ENCODE results near the gene ZNF318. TPM values are rescaled to one million over a fixed set of nuclear protein-coding genes. Genes with fewer than 3 reads are reported as not detected.

The ZNF318 gene
- total and polyA plus RNA-seq, 2 donors (not counting 3 experiments of a cell fraction or from before 2014, with no cell fraction given): 7.1 to 13.6 TPM

DNA sequence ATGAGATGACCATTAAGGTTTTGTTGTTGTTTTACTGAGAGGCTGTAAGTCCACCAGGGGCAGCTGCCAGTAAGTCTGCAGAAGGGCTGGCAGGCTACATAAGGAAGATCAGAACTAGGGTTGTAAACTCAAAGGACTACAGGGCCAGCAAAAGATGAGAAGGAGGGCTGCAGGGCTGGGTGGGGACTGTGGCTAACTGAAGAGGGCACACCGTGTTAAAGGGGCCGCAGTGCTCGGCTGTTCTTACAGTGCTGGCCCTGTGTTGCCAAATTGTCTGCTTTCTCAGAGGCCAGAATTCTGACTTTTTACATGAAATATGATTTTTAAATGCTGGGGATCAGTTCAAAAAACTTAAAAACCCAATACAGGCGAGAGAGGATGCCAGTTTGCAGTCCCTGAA is 25.5 kb upstream of the ZNF318 start:
- no peak overlapping the region for H3K4me3 ChIP-seq (replicated peaks in 1 of 3; ENCODE audit: insufficient read depth in 1 of 3, low read depth in 1 of 3, low read length in 3 of 3)
- H4K20me1 ChIP-seq (replicated peaks; ENCODE audit: control insufficient read depth, extremely low read depth, insufficient read depth, low read length): no peaks in the 10 kb centered on the region
- TF ChIP-seq JUN (IDR thresholded peaks at IDR 0.05; ENCODE audit: borderline replicate concordance, insufficient read depth, insufficient read length, low read depth) (no peak), MYC (IDR thresholded peaks at IDR 0.05; ENCODE audit: low read depth, low read length) (no peak), FOS (IDR thresholded peaks at IDR 0.05; ENCODE audit: borderline replicate concordance, insufficient read depth, low read length) (no peak), GATA2 (IDR thresholded peaks at IDR 0.05; ENCODE audit: insufficient read depth, insufficient read length, low read depth, low read length) (no peak), EZH2 (IDR thresholded peaks at IDR 0.05; ENCODE audit: borderline replicate concordance, low read depth, low read length, severe bottlenecking) (no peak), POLR2AphosphoS5 (IDR thresholded peaks at IDR 0.05; ENCODE audit: insufficient read depth, low read depth, low read length) (no peak)
- TF ChIP-seq, protein P1, sequence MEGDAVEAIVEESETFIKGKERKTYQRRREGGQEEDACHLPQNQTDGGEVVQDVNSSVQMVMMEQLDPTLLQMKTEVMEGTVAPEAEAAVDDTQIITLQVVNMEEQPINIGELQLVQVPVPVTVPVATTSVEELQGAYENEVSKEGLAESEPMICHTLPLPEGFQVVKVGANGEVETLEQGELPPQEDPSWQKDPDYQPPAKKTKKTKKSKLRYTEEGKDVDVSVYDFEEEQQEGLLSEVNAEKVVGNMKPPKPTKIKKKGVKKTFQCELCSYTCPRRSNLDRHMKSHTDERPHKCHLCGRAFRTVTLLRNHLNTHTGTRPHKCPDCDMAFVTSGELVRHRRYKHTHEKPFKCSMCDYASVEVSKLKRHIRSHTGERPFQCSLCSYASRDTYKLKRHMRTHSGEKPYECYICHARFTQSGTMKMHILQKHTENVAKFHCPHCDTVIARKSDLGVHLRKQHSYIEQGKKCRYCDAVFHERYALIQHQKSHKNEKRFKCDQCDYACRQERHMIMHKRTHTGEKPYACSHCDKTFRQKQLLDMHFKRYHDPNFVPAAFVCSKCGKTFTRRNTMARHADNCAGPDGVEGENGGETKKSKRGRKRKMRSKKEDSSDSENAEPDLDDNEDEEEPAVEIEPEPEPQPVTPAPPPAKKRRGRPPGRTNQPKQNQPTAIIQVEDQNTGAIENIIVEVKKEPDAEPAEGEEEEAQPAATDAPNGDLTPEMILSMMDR (IDR thresholded peaks at IDR 0.05; ENCODE audit: extremely low read depth in 1 of 2, insufficient read depth in 1 of 2, low read depth in 1 of 2, low read length in 2 of 2): no peak
- no peaks in the 10 kb centered on the region for H3K9me3 ChIP-seq (replicated peaks; ENCODE audit: control insufficient read depth, insufficient read depth, low read length)
- FAIRE-seq (no peak), DNase-seq (ENCODE audit: low read depth, low spot score) (no peak)
- ChIA-PET POLR2A (interaction anchor here (0.7 kb wide), 1 partner anchor 521 kb away, joined by 7 read pairs; no protein-coding TSS in a partner anchor), CTCF (interaction anchor here (2.0 kb wide), 1 partner anchor 132 kb away, joined by 6 read pairs; no protein-coding TSS in a partner anchor)
- no peak overlapping the region for H3K27ac ChIP-seq (ENCODE audit: insufficient read depth, low read depth, low read length)
- H3K27me3 ChIP-seq (ENCODE audit: control insufficient read depth in 2 of 2, insufficient read depth in 2 of 2, low read length in 2 of 2): peaks cover 2 to 7% of the 10 kb centered on the region in 2 experiments
- H3K4me2 ChIP-seq (ENCODE audit: insufficient read depth, low read length): no peak overlapping the region
- no peak overlapping the region for H2AFZ ChIP-seq (ENCODE audit: low read depth, low read length)
- no peaks in the 10 kb centered on the region for H3K36me3 ChIP-seq (ENCODE audit: control insufficient read depth in 2 of 2, extremely low read depth in 1 of 2, insufficient read depth in 2 of 2, low read length in 2 of 2)
- dilution Hi-C loops (cut with MboI; ENCODE audit: extremely low pct_ligation_motif_present, low sequenced_read_pairs): no loop called here
- H3K4me1 ChIP-seq (ENCODE audit: control insufficient read depth, extremely low read depth, insufficient read depth, low read length): no peaks in the 10 kb centered on the region
- no peaks in the 10 kb centered on the region for H3K79me2 ChIP-seq (ENCODE audit: control insufficient read depth, insufficient read depth, low read length)
- no peak overlapping the region for H3K9ac ChIP-seq (replicated peaks; ENCODE audit: extremely low read depth, insufficient read depth, low read length)
- intact Hi-C loops (cut with micrococcal nuclease): no loop called here
- no peaks in the 10 kb centered on the region for H3K9me1 ChIP-seq (replicated peaks; ENCODE audit: control insufficient read depth, extremely low read depth, insufficient read depth, low read length)
- BruUV-seq (replicated peaks): no TSS peak
